Endothelial cell of umbilical vein (primary cell): ENCODE results near the gene TNFRSF12A. TPM values are rescaled to one million over a fixed set of nuclear protein-coding genes. Genes with fewer than 3 reads are reported as not detected.

ENCODE experiments used
- BruUV-seq: library from RNA; stranded (reverse); fragments of 400-500 nt; replicated peaks from 2 replicates; lab custom pipeline; 2021; lab: Mats Ljungman, UMichigan
- CTCF ChIA-PET: fragments of 300-600, 350-600 bp; sonication (Branson Sonifier 250); formaldehyde crosslinking; loops from one replicate; lab custom pipeline; 2021; ENCODE audit warnings: antibody characterized with exemption, inconsistent platforms; lab: Charles Lee
- POLR2A ChIA-PET: fragments of 300-600, 350-600 bp; sonication (Branson Sonifier 250); formaldehyde crosslinking; loops from one replicate; lab custom pipeline; 2021; ENCODE audit warnings: antibody characterized with exemption, inconsistent platforms; lab: Charles Lee
- DNase-seq: peaks from one replicate; pipeline ENCODE4 v3.0.0-alpha.2; 2011; ENCODE audit warnings: low read depth, low spot score
- FAIRE-seq: peaks from 2 replicates; lab custom pipeline; 2011; peaks lifted over from hg19 to GRCh38; lab: Jason Lieb, UNC
- H2AFZ ChIP-seq: 2 replicates; pipeline ENCODE4 v1.6.0; 2012; ENCODE audit warnings: low read depth, low read length, control low read depth, inconsistent platforms
- H3K27ac ChIP-seq: 2 replicates; pipeline ENCODE4 v1.5.1; 2011; ENCODE audit warnings: low read depth, mild to moderate bottlenecking, control low read depth, low read length, moderate library complexity; ENCODE audit not compliant: insufficient read depth
- H3K27me3 ChIP-seq, 2 experiments: 2 replicates each; pipeline versions ENCODE4 v1.6.0 to v1.6.1; 2011; ENCODE audit warnings: low read length in 2 of 2, mixed read lengths in 1 of 2; ENCODE audit not compliant: control insufficient read depth in 2 of 2, insufficient read depth in 2 of 2
- H3K36me3 ChIP-seq, 2 experiments: 2 replicates in 1 of 2; 3 replicates in 1 of 2; pipeline ENCODE4 v1.5.1; 2011; ENCODE audit warnings: low read length in 2 of 2, mild to moderate bottlenecking in 1 of 2, moderate library complexity in 1 of 2; ENCODE audit not compliant: control insufficient read depth in 2 of 2, insufficient read depth in 2 of 2; ENCODE audit errors: extremely low read depth in 1 of 2
- H3K4me1 ChIP-seq: 3 replicates; pipeline ENCODE4 v1.5.1; 2011; ENCODE audit warnings: mild to moderate bottlenecking, low read length; ENCODE audit not compliant: control insufficient read depth, insufficient read depth; ENCODE audit errors: extremely low read depth
- H3K4me2 ChIP-seq: 2 replicates; pipeline ENCODE4 v1.6.1; 2011; ENCODE audit warnings: low read length, control low read depth, mixed read lengths; ENCODE audit not compliant: insufficient read depth
- H3K4me3 ChIP-seq, 3 experiments: fragments of 200-600 bp in 1 of 3; sonication (generic), shearing (Covaris generic) in 1 of 3; replicated peaks in 1 of 3; 2 replicates each; pipeline ENCODE4 v1.5.1; 2011 to 2016; ENCODE audit warnings: control low read depth in 3 of 3, low read length in 3 of 3, mild to moderate bottlenecking in 2 of 3, inconsistent platforms in 1 of 3, low read depth in 1 of 3, moderate library complexity in 1 of 3; ENCODE audit not compliant: insufficient read depth in 1 of 3
- H3K79me2 ChIP-seq: 2 replicates; pipeline ENCODE4 v1.6.0; 2012; ENCODE audit warnings: low read length, inconsistent platforms; ENCODE audit not compliant: control insufficient read depth, insufficient read depth
- H3K9ac ChIP-seq: replicated peaks from 2 replicates; pipeline ENCODE3; 2011; ENCODE audit warnings: low read length, control low read depth; ENCODE audit not compliant: insufficient read depth; ENCODE audit errors: extremely low read depth
- H3K9me1 ChIP-seq: replicated peaks from 3 replicates; pipeline ENCODE4 v1.6.0; 2011; ENCODE audit warnings: mild to moderate bottlenecking, low read length; ENCODE audit not compliant: control insufficient read depth, insufficient read depth; ENCODE audit errors: extremely low read depth
- H3K9me3 ChIP-seq: replicated peaks from 2 replicates; pipeline ENCODE4 v1.5.1; 2012; ENCODE audit warnings: low read length, inconsistent platforms; ENCODE audit not compliant: control insufficient read depth, insufficient read depth
- H4K20me1 ChIP-seq: replicated peaks from 2 replicates; pipeline ENCODE3; 2011; ENCODE audit warnings: mild to moderate bottlenecking, low read length; ENCODE audit not compliant: control insufficient read depth, insufficient read depth; ENCODE audit errors: extremely low read depth
- EZH2 ChIP-seq: IDR thresholded peaks from 2 replicates; pipeline ENCODE4 v1.6.1; 2012; ENCODE audit warnings: borderline replicate concordance, low read depth, mild to moderate bottlenecking, moderate library complexity, low read length, inconsistent platforms; ENCODE audit not compliant: severe bottlenecking
- FOS ChIP-seq: IDR thresholded peaks from 2 replicates; pipeline ENCODE4 v1.6.1; 2011; ENCODE audit warnings: mild to moderate bottlenecking, low read length, moderate library complexity, borderline replicate concordance; ENCODE audit not compliant: insufficient read depth
- GATA2 ChIP-seq: IDR thresholded peaks from 2 replicates; pipeline ENCODE4 v1.7.0; 2011; ENCODE audit warnings: low read depth, mild to moderate bottlenecking, moderate library complexity, mixed read lengths, low read length; ENCODE audit not compliant: insufficient read length, insufficient read depth
- JUN ChIP-seq: IDR thresholded peaks from 2 replicates; pipeline ENCODE4 v1.6.1; 2011; ENCODE audit warnings: borderline replicate concordance, low read depth; ENCODE audit not compliant: insufficient read length, insufficient read depth
- MYC ChIP-seq: IDR thresholded peaks from one replicate; pipeline ENCODE4 v1.6.1; 2011; ENCODE audit warnings: mild to moderate bottlenecking, low read depth, low read length
- POLR2A ChIP-seq: IDR thresholded peaks from 2 replicates; pipeline ENCODE4 v1.6.1; 2012; ENCODE audit warnings: low read depth, mild to moderate bottlenecking, control low read depth, low read length
- POLR2AphosphoS5 ChIP-seq: IDR thresholded peaks from 2 replicates; pipeline ENCODE4 v1.6.1; 2012; ENCODE audit warnings: low read depth, mild to moderate bottlenecking, control low read depth, low read length, moderate library complexity; ENCODE audit not compliant: insufficient read depth
- dilution Hi-C: fragments of 300-500 bp; cut with MboI; formaldehyde crosslinking; loops from one replicate; pipeline ENCODE4 v1.15.0; 2019; ENCODE audit warnings: low sequenced_read_pairs; ENCODE audit not compliant: extremely low pct_ligation_motif_present
- intact Hi-C: fragments of 100-400 bp; cut with micrococcal nuclease; formaldehyde crosslinking; loops from one replicate; pipeline ENCODE4 v1.10.0; 2022
- polyA plus RNA-seq, 4 experiments: library from polyadenylated mRNA; depleted of rRNA in 3 of 4; stranded (reverse) in 3 of 4; unstranded in 1 of 4; fragments of >200 nt; gene quantifications; 2 replicates each; pipeline versions ENCODE4 v1.2.1 to v1.2.3, GENCODE V29; 2011 to 2012; ENCODE audit warnings: missing spikeins in 1 of 4
- total RNA-seq: library from RNA; stranded (reverse); gene quantifications from 2 replicates; pipeline ENCODE4 v1.2.3, GENCODE V29; 2021
- TF ChIP-seq, protein P1 (sequence below), 2 donors: IDR thresholded peaks; 1 replicate in 1 of 2; 2 replicates in 1 of 2; pipeline ENCODE4 v1.5.1; 2011; ENCODE audit warnings: low read length in 2 of 2, mild to moderate bottlenecking in 2 of 2, moderate library complexity in 2 of 2, control low read depth in 1 of 2, inconsistent platforms in 1 of 2, low read depth in 1 of 2; ENCODE audit not compliant: insufficient read depth in 1 of 2; ENCODE audit errors: extremely low read depth in 1 of 2
- TF ChIP-seq, protein P2 (sequence below): IDR thresholded peaks from 2 replicates; pipeline ENCODE4 v1.6.1; 2011; ENCODE audit not compliant: insufficient read depth, insufficient read length

The TNFRSF12A gene
- total and polyA plus RNA-seq, 2 donors (not counting 3 experiments of a cell fraction or from before 2014, with no cell fraction given) = 162 to 187 TPM

DNA sequence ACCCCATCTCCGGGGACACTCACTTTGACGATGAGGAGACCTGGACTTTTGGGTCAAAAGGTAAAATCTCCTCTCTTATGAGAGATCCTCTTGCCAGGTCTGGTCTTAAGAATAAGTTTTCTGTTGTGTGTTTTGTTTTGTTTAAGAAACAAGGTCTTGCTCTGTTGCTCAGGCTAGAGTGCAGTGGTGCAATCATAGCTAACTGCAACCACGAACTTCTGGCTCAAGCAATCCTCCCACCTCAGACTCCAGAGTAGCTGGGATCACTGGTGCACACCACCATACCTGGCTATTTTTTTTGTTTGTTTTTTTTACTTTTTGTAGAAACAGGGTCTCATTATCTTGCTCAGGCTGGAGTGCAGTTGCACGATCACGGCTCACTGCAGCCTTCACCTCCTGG lies 30.3 kb downstream of the TNFRSF12A start:
- H4K20me1 ChIP-seq = no peaks in the 10 kb centered on the region
- peaks cover 16 to 27% of the 10 kb centered on the region in 2 experiments for H3K27me3 ChIP-seq
- H3K9me1 ChIP-seq = no peaks in the 10 kb centered on the region
- FAIRE-seq (no peak), DNase-seq (no peak)
- intact Hi-C loops (no loop called here), dilution Hi-C loops (no loop called here)
- no peak for TF ChIP-seq MYC
- TF ChIP-seq, protein P1, sequence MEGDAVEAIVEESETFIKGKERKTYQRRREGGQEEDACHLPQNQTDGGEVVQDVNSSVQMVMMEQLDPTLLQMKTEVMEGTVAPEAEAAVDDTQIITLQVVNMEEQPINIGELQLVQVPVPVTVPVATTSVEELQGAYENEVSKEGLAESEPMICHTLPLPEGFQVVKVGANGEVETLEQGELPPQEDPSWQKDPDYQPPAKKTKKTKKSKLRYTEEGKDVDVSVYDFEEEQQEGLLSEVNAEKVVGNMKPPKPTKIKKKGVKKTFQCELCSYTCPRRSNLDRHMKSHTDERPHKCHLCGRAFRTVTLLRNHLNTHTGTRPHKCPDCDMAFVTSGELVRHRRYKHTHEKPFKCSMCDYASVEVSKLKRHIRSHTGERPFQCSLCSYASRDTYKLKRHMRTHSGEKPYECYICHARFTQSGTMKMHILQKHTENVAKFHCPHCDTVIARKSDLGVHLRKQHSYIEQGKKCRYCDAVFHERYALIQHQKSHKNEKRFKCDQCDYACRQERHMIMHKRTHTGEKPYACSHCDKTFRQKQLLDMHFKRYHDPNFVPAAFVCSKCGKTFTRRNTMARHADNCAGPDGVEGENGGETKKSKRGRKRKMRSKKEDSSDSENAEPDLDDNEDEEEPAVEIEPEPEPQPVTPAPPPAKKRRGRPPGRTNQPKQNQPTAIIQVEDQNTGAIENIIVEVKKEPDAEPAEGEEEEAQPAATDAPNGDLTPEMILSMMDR (IDR thresholded peaks at IDR 0.05; ENCODE audit: extremely low read depth in 1 of 2, insufficient read depth in 1 of 2, low read depth in 1 of 2, low read length in 2 of 2) = no peak
- TF ChIP-seq FOS = no peak
- no peak for TF ChIP-seq JUN
- TF ChIP-seq EZH2 = no peak
- TF ChIP-seq, protein P2, sequence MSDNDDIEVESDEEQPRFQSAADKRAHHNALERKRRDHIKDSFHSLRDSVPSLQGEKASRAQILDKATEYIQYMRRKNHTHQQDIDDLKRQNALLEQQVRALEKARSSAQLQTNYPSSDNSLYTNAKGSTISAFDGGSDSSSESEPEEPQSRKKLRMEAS = no peak
- TF ChIP-seq GATA2 = no peak
- TF ChIP-seq POLR2A = no peak
- TF ChIP-seq POLR2AphosphoS5 = no peak
- H3K4me1 ChIP-seq = no peaks in the 10 kb centered on the region
- no peak overlapping the region for H3K4me3 ChIP-seq
- no peak overlapping the region for H2AFZ ChIP-seq
- ChIA-PET CTCF (interaction anchor here (3.4 to 14.7 kb wide), 2 partner anchors 19 to 79 kb away, joined by 13 to 200 read pairs; no protein-coding TSS in a partner anchor), POLR2A (no interaction called here)
- H3K9ac ChIP-seq = no peak overlapping the region
- no peaks in the 10 kb centered on the region for H3K79me2 ChIP-seq
- no peaks in the 10 kb centered on the region for H3K9me3 ChIP-seq
- no TSS peak for BruUV-seq
- H3K27ac ChIP-seq = no peak overlapping the region
- no peak overlapping the region for H3K4me2 ChIP-seq
- H3K36me3 ChIP-seq = no peaks in the 10 kb centered on the region
